IPS-NIHi7 (cell line): ENCODE data around the gene CTAG1A.
"Not testable (repeated sequence)": the region's sequence is repeated elsewhere in the genome, so short reads cannot be mapped to it uniquely, and the experiment has no call there.

Source experiments
- DNase-seq: peaks from one replicate; pipeline ENCODE4 v3.0.0; 2012; ENCODE audit warnings: mixed read lengths; ENCODE audit errors: extremely low spot score

Gene CTAG1A

DNA sequence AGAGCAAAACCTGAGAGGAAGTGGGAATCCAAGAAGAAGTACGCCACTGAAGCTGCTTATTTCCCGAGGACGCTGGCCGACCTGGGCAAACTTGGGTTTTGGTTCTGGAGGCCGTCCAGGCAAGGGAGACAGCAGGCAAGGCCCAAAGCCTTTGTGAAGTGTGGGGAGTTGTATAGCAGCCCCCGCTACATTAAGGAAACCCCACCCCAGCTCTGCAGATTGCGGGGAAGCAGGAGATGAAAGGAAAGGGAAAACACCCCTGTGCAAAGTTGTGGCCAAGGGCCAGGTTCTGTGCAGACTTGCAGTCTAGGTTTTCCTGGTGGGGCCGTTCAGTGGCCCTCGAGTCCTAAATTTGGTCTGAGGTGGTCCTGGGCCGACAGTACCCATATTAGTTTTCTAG, 11.9 kb upstream of the CTAG1A start:
- not testable (repeated sequence) for DNase-seq

DNA sequence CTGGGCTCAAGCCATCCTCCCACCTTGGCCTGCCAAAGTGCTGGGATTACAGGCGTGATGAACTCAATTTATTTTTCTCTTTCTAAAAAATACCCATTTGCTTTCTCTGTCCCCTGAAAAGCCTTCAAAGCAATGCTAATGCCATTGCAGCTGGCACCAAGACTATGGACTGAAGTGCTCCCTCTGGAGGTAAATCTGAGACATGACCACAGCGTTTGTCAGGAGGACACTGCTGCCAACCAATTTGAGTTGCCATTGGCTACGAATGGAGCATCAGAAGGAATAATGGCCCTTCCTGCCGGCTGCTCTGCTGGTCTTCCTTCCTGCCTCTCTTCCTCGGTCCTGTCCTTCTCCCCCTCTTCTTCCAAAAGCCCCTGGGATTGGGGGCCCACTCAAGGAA, 9.9 kb upstream of the CTAG1A start:
- DNase-seq = not testable (repeated sequence)

DNA sequence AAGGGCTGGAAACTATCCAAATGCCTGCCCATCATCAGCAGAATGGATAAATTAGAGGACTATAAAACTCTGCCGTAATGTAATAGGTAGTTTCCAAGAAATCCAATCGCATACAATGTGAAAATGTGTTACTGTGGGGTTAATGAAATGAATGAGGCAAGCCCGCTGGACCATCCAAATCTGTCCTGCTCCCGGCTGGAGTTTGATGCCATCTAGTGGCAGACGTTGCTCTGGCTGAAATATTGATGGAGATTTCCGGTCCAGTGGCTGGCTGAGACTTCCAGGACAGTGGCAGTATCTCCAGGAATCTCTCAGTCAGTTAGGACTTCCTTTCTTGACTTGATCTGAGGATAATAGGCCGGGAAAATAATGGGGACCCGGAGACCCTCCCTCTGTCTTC, 1.9 kb upstream of the CTAG1A start:
- DNase-seq = not testable (repeated sequence)

DNA sequence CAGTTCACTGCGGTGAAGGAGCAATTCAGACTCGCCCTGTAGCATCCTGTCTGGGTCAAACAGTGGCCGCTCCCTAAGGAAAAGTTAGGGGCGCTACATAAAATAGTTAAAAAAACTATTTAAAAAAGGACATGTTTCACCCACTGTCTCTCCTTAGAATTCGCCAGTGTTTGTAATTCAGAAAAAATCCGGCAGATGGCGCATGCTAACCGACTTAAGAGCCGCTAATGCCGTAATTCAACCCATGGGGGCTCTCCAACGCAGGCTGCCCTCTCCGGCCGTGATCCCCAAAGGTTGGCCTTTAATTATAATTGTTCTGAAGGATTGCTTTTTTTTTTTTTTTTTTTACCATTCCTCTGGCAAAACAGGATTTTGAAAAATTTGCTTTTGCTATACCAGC, 5.5 kb downstream of the CTAG1A start:
- DNase-seq = not testable (repeated sequence)

DNA sequence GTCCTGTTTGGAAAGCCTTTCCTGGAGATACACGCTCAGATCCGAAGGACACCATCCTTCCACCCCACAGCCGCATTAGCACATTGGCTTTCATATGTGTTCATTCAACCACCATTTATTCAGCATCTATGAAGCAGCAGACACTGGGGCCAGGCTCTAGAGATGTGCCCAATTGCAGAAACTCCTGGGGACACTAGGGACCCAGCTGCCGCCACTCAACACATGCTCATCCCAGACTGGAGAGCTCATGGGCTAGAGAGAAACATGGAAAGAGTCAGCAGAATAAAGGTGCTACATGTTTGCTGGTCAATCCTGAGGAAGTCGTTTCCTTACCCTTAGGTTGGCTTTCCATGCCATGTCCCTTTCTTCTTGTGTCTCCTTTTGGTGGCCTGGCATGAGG, 7.6 kb downstream of the CTAG1A start:
- no peak for DNase-seq

DNA sequence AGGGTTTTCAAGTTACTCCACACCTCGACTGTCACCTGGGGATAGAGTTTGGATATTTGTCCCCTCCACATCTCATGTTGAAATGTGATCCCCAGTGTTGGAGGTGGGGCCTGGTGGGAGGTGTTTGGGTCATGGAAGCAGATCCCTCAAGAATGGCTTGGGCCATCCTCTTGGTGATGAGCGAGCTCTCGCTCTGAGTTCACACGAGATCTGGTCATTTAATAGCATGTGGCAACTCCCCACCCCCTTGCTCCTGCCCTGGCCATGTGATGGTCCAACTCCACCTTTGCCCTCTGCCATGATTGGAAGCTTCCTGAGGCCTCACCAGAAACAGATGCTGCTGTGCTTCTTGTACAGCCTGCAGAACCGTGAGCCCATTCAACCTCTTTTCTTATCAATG, 8.3 kb downstream of the CTAG1A start:
- no peak for DNase-seq

DNA sequence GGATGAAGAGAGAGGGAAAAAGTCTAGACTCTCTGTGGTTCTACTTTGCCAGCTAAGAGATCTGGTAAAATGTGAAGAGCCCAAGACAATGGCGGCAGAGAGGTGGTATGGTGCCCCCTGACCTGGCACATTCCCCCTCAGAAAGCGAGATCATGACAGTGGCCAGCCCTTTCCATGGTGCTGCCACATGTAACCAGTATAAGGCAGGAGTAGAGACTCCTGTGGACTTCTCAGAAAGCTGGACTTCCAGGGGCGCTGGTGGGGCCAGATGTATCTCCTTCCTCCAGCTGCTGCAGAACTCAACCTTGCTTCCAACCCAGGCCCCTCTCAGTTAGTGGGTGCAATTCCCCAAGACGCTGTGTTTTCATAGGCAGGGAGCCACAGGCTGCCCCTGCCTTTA, 9.6 kb downstream of the CTAG1A start:
- DNase-seq = no peak

DNA sequence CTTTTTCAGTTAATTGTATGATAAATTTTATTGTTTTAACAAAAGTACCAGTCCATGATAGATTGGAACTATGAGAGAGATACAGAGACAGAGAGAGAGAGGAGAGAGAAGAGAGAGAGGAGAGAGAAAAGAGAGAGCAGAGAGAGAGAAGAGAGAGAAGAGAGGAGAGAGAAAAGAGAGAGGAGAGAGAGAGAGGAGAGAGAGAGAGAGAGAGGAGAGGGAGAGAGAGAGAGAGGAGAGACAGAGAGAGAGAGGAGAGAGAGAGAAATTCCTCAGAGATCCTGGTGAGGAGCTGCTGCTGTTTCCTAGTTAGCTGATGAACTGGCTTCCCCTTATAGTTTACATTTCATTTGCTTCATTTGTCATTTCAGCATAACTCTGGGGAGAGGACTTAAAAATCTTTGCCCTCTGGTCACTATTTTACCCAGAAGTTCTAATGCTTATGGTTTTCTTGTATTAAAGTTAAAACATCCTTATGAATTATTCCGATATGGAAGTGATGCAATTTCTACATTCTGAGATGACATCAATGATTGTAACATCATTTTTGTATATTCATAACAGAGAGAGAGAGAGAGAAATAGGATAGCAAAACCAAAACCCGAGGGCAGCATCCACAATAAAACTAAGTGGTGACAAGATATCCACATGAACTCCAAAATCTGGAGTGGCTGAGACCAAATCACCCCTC, 10.8 kb downstream of the CTAG1A start:
- no peak for DNase-seq

DNA sequence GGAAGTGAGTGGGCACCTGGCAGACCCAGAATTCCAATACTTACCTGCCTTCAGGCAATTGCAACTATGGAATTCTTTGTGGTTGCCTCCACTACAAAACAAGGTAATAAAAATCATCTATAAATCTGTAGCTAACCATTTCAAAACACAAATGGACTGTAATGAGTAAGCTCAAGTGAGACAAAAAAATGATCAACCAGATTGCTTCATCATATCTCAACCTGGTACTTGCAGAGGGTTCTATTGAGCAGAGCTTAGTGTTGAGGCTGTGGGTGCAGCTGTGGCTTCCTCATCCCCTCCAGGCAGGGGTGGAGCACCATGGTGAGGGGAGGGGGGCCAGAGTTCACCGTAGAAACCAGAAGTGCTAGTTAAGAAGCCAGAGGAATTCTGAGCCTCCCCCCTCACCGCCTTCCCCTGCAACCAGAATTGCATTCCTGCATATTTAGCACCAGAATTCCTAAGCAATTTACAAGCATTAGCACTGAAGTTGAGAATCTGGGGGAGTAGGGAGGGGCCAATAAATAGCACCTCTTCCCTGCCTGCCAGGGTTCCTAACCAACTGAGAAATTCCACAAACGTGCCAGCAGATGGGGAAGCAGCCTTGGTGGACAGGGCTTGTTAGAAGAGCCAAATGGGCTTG, 11.5 kb downstream of the CTAG1A start:
- peak; percentile 75 for DNase-seq

DNA sequence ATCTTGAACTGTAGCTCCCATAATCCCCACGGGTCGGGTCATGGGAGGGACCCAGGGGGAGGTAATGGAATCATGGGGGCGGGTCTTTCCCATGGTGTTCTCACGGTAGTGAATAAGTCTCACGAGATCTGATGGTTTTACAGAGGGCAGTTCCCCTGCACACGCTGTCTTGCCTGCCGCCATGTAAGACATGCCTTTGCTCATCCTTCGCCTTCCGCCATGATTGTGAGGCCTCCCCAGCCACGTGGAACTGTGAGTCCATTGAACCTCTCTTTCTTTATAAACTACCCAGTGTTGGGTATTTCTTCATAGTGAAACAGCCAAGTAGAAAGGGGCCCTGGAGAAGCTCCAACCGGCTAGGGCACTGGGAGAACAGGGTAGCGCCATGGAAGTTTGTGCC, 12.3 kb downstream of the CTAG1A start:
- no peak for DNase-seq

DNA sequence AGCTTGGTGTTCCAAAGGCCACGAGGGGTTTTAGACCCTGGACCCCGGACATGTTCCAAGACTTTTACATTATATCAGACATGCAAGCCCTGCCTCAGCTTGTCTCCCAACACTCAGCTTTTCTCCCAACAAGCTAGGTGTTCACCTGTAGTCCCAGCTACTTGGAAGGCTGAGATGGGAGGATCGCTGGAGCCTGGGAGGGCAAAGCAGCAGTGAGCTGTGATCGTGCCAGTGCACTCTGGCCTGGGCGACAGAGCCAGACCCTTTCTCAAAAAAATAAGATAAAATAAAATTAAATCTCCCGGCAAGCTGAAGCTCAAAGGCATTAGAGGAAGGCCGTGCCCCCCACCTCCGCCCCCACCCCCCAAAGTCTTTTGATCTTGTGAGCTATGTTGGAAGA, 13.7 kb downstream of the CTAG1A start:
- DNase-seq = no peak

DNA sequence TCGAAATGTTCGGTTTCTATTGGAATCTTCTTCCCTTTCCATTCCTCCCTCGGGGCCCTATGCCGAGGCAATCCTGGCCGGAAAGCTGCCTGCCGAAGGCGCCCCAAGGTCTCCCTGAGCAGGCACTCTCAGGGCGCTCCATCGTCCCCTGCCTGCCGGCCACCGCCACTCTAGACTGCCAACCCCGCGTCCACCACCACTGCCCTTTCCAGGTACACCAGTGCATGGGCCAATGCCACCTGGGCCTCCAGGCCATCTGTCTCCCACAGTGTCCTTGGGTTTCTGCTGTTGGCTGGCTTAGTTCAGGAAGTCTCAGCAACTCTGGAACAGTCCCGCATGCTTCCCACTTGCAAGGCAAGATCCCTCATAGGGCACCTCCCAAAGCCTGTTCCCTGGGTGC, 14.6 kb downstream of the CTAG1A start:
- DNase-seq = no peak

DNA sequence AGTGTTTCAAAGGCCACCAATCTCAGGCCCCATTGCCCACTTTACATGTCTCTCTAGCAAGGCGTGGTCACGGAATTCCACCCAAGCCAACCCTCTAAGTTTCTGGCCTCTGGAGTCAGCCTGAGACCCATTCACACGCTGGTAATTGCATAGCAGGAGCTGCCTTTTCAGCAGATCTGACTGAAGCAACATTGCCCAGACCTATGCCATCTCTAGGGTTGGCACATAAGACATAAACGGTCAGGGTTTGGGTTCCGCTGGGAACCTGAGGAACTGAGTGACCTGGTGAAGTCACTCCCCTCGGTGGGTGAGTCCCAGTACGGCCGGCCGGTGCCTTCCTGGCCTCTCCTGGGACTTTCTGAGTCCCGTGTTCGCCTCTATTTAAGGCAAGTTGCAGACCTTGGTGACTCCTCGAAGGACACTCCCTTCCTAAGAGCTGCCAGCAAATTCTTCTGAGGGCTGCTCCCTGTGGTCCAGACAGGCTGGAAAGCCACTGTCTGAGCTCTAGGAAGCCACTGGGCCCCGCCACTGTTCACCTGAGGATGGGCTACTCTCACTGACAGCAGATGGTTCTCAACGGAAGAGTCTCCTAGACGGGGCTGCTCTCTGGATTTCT, 15.9 kb downstream of the CTAG1A start:
- DNase-seq = no peak

DNA sequence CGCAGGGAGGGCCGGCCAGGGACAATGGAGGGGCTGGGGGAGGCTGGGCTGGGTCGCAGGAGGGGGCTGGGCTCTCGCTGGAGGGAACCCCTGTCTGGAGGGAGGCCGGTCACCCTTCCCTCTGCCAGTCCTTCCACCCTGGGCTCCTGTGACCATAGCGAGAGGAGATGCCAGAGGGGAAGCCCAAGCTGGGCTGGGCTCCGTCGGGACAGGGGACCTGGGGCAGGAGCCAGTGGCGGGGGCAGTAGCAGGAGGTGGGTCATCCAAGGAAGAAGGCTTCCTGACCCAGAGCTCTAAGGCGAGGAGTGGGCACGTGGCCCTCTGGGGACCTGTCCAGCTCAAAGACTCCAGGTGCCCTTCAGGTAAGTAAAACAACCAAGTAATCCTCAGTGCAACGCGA, 17.3 kb downstream of the CTAG1A start:
- DNase-seq = no peak

DNA sequence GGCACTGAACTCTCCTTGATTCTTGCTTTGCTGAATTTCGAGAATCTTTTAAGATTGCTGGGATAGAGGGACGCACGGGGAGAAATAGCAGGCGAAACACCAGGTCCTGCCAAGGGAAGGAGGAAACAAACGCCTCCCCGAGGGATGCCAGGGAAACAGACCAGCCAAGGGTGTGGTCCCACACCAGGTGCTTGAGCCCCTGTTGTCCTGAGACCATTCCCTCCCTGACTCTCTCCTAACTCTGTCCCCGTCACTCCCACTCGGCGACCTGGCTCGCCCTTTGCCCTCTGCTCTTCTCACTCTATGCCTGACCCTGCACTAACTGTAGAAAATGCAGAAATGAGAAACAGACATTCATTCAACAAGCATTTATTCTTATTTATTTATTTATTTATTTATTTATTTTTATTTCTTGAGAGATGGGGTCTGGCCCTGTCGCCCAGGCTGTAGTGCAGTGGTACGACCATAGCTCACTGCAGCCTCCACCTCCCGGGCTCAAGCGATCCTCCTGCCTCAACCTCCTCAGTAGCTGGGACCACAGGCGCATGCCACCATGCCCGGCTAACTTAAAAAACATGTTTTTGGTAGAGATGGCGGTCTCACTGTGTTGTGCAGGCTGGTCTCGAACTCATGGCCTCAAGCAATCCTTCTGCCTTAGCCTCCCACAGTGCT, 18.0 kb downstream of the CTAG1A start:
- no peak for DNase-seq

DNA sequence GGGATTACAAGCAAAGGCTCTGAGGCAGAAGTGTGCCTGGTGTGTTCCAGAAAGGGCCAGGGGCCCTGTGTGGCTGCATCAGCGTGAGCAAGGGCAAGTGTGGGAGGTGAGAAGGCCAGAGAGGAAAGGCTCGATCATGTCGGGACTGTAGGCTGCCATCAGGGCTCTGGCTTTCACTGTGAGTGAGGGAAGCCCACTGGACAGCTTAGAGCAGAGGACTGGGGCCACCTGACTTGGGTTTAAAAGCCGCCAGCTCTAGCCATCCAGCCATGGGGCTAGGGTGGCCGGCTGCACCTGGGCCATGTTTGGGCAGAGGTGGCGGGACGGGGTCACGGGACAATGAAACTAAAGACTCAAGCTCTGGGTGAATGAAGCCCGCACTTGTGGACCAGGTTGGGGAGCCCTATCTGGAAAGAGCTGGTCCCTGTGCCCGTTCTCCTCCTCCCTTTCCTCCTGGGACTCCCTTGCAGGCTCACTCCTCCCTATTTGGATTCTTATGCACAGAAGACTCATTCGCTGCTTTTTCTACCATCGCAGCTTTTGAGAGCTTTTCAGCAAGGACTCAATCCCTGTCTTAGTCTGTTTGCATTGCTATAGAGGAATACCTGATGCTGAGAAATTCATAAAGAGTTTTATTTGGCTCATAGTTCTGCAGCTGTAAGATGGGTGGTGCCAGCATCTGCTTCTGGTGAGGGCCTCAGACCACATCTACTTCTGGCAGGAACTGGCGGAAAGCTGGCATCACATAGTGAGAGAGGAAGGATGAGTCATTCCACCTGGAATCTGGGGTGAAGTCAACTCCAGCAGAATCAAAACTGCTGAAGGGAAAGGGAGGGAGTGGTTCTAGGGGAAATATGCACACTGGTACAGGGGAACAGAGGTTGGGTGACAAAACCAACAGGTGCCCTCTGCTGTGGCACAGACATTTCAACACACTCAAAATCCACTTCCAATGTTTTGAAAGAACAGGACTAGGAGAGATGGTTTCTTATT, 18.8 kb downstream of the CTAG1A start:
- DNase-seq = no peak

DNA sequence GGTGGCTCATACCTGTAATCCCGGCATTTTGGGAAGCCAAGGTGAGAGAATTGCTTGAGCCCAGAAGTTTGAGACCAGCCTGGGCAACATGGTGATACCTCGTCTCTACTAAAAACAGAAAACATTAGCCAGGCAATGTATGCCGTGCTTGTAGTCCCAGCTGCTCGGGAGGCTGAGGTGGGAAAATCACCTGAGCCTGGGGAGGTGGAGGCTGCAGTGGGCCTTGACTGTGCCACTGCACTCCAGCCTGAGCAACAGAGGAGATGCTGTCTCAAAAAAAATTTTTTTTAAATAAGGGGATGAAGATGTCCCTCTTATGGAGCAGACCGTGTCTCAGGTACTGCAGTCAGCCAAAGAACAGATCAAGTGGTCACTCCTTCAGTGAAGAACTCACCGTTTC, 20.6 kb downstream of the CTAG1A start:
- no peak for DNase-seq

DNA sequence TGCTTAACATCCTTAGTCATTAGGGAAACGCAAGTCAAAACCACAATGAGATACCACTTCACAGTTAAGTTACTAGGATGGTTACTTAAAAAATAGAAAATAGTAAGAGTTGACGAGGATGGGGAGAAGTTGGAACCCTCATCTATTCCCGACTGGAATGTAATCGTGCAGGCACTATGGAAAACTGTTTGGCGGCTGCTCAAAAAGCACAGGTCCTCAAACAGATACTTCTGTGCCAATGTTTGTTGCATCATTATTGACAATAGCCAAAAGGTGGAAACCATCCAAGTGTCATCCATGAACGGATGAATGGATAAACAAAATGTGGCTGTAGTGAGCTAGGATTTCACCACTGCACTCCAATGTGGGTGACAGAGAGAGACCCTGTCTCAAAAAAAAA, 22.4 kb downstream of the CTAG1A start:
- no peak for DNase-seq

DNA sequence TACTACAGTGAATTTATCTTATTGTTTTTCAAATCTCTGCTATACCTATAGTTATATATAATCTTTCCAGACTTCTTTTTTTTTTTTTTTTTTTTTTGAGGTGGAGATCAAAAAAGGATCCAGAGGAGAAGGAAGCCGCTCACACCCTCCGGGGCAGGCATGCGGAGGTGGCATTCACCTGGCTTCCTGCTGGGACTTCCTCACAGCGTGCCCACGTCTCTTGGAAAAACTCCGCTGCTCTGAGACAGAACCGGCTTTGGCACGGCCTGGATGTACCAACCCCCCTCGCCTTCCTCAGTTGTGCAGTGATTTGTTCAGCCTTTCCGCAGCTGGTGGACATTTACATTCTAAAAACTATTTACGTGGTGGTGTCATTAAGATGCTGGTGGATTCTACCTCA, 23.0 kb downstream of the CTAG1A start:
- DNase-seq = not testable (repeated sequence)

DNA sequence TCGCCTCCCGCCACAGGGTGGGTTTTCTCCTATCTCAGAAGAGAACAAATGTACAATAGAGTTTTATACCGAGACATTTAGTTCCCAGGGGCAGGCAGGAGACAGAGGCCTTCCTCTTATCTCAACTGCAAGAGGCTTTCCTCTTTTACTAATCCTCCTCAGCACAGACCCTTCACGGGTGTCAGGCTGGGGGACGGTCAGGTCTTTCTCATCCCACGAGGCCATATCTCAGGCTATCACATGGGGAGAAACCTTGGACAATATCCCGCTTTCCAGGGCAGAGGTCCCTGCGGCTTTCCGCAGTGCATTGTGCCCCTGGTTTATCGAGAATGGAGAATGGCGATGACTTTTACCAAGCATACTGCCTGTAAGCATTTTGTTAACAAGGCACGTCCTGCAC, 23.9 kb downstream of the CTAG1A start:
- DNase-seq = not testable (repeated sequence)

DNA sequence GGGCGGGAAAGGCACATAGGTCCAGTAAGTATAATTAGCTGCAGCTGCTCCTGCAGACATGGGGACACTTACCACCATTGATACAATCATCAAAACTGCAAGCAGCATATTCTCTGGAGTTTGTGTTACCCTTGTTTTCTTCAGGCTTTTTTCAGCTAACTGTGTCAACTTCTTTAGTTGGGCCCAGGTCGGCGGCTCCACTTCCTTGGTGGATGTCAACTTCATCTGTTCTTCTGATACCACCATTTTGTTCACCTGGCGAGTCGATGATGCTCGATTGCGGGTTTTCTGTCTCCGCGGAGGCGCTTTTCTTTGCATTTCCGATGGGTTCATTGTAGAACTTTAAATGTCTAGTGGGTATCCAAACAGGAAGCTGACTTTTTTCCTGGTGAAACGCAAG, 26.2 kb downstream of the CTAG1A start:
- DNase-seq = not testable (repeated sequence)

DNA sequence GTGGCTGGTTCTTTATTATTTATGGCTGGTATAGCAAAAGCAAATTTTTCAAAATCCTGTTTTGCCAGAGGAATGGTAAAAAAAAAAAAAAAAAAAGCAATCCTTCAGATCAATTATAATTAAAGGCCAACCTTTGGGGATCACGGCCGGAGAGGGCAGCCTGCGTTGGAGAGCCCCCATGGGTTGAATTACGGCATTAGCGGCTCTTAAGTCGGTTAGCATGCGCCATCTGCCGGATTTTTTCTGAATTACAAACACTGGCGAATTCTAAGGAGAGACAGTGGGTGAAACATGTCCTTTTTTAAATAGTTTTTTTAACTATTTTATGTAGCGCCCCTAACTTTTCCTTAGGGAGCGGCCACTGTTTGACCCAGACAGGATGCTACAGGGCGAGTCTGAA, 28.7 kb downstream of the CTAG1A start:
- DNase-seq = not testable (repeated sequence)
